ENCODE measurements around the gene REV3L. TPM values are rescaled to one million over a fixed set of nuclear protein-coding genes. Genes with fewer than 3 reads are reported as not detected.

Gene REV3L
- total and polyA plus RNA-seq, 2 of the 13 experiments (the other 11 are each of a cell fraction or from before 2014, with no cell fraction given), result 12.8 to 31.3 TPM

DNA sequence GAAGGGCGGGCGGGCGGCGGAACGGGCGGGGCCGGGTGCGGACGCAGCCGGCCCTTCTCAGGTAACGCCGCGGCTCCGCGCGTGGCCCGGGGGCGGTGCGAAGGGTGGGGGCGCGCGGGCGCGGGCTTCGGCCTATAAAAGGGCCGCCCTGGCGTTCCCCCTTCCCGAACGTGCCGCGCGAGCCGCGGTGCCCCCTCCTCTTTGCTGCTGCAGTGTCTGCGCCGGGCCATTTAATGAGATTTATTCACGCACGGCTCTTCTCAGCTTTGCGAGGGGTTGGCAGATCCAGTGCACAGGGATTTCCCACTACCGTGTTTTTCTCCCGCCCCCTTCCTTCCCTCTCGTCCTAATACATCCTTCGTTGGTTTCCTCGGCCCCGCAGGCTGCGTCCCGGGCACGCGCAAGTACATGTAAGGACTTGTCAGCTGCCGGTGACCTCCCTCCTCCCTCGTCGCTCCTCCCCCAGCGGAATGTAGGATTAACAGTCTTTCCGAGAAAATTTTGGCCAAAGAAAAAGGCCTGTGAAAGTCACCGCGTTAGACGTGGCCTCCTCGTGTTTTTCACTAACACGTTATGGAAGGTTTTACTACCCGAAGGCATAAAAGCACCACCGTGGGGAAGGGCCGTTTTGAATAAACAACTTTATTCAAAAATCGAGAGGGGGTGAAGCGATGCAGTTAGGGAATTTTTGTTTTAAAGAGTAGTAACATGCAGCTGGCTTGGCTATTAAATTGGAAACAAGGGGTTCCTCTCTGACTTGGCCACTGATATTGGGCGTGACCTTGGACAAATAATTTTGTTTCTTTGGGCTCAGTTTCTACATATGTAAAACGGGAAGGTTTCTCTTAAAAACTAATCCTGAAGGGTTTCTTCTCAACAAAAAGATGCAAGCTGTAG lies 966 bp upstream of the REV3L start (continued):
- TF ChIP-seq, protein P1, sequence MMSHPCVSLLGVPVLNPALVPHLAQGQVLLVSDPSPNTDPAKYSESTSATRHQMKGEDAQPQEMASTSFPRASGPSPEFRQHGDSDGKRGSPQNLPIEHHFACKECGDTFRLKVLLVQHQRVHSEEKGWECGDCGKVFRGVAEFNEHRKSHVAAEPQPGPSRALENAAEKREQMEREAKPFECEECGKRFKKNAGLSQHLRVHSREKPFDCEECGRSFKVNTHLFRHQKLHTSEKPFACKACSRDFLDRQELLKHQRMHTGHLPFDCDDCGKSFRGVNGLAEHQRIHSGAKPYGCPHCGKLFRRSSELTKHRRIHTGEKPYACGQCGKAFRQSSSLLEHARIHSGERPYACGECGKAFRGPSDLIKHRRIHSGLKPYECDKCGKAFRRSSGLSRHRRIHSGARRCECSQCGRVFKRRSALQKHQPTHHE (CRISPR knock-in tag; IDR thresholded peaks at IDR 0.05; ENCODE audit: borderline replicate concordance), result peak; percentile 86; the same call in 1 of the 2 replicates
- TF ChIP-seq, protein P2, sequence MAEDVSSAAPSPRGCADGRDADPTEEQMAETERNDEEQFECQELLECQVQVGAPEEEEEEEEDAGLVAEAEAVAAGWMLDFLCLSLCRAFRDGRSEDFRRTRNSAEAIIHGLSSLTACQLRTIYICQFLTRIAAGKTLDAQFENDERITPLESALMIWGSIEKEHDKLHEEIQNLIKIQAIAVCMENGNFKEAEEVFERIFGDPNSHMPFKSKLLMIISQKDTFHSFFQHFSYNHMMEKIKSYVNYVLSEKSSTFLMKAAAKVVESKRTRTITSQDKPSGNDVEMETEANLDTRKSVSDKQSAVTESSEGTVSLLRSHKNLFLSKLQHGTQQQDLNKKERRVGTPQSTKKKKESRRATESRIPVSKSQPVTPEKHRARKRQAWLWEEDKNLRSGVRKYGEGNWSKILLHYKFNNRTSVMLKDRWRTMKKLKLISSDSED (CRISPR knock-in tag; IDR thresholded peaks at IDR 0.05), result no peak
- TF ChIP-seq, protein P3, sequence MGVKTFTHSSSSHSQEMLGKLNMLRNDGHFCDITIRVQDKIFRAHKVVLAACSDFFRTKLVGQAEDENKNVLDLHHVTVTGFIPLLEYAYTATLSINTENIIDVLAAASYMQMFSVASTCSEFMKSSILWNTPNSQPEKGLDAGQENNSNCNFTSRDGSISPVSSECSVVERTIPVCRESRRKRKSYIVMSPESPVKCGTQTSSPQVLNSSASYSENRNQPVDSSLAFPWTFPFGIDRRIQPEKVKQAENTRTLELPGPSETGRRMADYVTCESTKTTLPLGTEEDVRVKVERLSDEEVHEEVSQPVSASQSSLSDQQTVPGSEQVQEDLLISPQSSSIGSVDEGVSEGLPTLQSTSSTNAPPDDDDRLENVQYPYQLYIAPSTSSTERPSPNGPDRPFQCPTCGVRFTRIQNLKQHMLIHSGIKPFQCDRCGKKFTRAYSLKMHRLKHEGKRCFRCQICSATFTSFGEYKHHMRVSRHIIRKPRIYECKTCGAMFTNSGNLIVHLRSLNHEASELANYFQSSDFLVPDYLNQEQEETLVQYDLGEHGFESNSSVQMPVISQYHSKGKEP (CRISPR knock-in tag; IDR thresholded peaks at IDR 0.05), result 0 out of 2 replicates have a peak, but pooled peaks have one; percentile 26
- TF ChIP-seq KAT8 (CRISPR knock-in tag; IDR thresholded peaks at IDR 0.05) (peak; percentile 84), ZFP90 (CRISPR knock-in tag; IDR thresholded peaks at IDR 0.05; ENCODE audit: borderline replicate concordance) (peak; percentile 84), ZNF224 (CRISPR knock-in tag; IDR thresholded peaks at IDR 0.05) (peak; percentile 76; the same call in 1 of the 2 replicates), KLF16 (CRISPR knock-in tag; IDR thresholded peaks at IDR 0.05) (peak; percentile 60 to 85; a peak in 2 of 4 replicates), FOXA3 (CRISPR knock-in tag; IDR thresholded peaks at IDR 0.05) (peak; percentile 50), BCL6 (CRISPR knock-in tag; IDR thresholded peaks at IDR 0.05) (peak; percentile 54; the same call in 1 of the 2 replicates), RXRB (CRISPR knock-in tag; IDR thresholded peaks at IDR 0.05; ENCODE audit: borderline replicate concordance) (peak; percentile 32; the same call in 1 of the 2 replicates), GTF3A (CRISPR knock-in tag; conservative IDR thresholded peaks at IDR 0.05) (no peak), ZNF382 (CRISPR knock-in tag; IDR thresholded peaks at IDR 0.05; ENCODE audit: borderline replicate concordance) (no peak), CBX5 (CRISPR knock-in tag; IDR thresholded peaks at IDR 0.05; ENCODE audit: borderline replicate concordance) (peak; percentile 14; the same call in 1 of the 2 replicates), SP140L (CRISPR knock-in tag; IDR thresholded peaks at IDR 0.05; ENCODE audit: borderline replicate concordance) (peak; percentile 81; the same call in 1 of the 2 replicates), ZIK1 (CRISPR knock-in tag; IDR thresholded peaks at IDR 0.05; ENCODE audit: borderline replicate concordance, low read depth) (peak; percentile 47; the same call in 1 of the 2 replicates)
- TF ChIP-seq, protein P4, sequence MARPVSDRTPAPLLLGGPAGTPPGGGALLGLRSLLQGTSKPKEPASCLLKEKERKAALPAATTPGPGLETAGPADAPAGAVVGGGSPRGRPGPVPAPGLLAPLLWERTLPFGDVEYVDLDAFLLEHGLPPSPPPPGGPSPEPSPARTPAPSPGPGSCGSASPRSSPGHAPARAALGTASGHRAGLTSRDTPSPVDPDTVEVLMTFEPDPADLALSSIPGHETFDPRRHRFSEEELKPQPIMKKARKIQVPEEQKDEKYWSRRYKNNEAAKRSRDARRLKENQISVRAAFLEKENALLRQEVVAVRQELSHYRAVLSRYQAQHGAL (CRISPR knock-in tag; IDR thresholded peaks at IDR 0.05; ENCODE audit: not compliant biosample characterization), result no peak

All from HepG2 (cell line).